Peyer's patch (tissue), 4 donors: ENCODE results near the gene TM4SF20.

Experiments used
- CTCF ChIP-seq, 6 experiments: fragments of 450-650 bp in 4 of 6; fragments of 200-600 bp in 2 of 6; sonication (generic) in 1 of 6; IDR thresholded peaks; one replicate each; pipeline ENCODE4 v1.5.1; 2017 to 2019; ENCODE audit warnings: antibody characterized with exemption in 6 of 6, mild to moderate bottlenecking in 3 of 6, moderate library complexity in 1 of 6
- POLR2A ChIP-seq, 2 donors: fragments of 450-650 bp; IDR thresholded peaks; one replicate each; pipeline ENCODE4 v1.5.1; 2017; ENCODE audit warnings: antibody characterized with exemption in 2 of 2, mild to moderate bottlenecking in 2 of 2, moderate library complexity in 2 of 2

DNA sequence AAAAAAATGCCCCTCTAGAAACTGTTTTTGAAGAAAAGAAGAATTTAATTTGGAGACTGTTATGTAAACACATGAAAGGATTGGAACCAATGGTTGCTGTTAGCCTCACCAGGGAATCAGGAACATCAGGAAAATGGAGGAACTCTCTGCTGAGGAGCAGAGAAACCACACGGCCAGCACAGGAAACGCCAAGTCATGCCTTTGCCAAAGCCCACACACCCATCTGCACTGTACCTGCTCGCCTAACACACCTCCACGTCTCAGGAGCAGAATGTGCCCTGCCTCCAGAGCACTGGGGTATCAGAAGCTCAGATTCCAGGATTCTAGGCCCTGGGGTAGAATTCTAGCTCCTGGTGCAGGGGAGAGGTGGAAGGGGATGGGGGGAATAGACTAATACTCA lies 18.5 kb upstream of the TM4SF20 start:
- TF ChIP-seq CTCF (IDR thresholded peaks at IDR 0.05) (no peak), POLR2A (IDR thresholded peaks at IDR 0.05) (no peak)
